ENCODE measurements around the gene ADCY4. TPM values are rescaled to one million over a fixed set of nuclear protein-coding genes. Genes with fewer than 3 reads are reported as not detected.

Gene ADCY4
- total RNA-seq, 1 experiment from 2014 or later, result 0.86 TPM

DNA sequence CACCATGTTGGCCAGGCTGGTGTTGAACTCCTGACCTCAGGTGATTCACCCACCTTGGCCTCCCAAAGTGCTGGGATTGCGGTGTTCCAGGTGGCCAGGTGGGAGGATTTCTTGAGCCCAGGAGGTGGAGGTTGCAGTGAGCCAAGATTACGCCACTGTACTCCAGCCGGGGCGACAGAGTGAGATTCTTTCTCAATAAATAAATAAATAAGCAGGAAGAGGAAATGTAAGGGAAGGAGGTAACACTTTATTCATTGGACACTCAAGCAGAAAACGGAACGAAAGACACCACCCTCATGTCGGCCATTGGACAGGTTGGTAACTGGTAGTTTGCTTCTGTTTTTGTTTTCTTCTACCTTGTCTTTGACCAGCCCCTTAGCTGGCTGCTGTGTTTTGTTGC is 20.1 kb upstream of the ADCY4 start:
- H3K9me3 ChIP-seq (ENCODE audit: control insufficient read depth in 1 of 2, insufficient read depth in 1 of 2, low read depth in 1 of 2, low read length in 2 of 2), result no peaks in the 10 kb centered on the region
- DNase-seq (ENCODE audit: low read depth, low spot score), result no peak
- H3K27me3 ChIP-seq (ENCODE audit: insufficient read depth, low read length), result no peaks in the 10 kb centered on the region
- H3K4me2 ChIP-seq (ENCODE audit: low read length), result no peak overlapping the region
- H4K20me1 ChIP-seq (ENCODE audit: insufficient read depth), result no peaks in the 10 kb centered on the region
- H3K36me3 ChIP-seq (ENCODE audit: control insufficient read depth in 1 of 2, insufficient read depth in 2 of 2, low read length in 2 of 2), result no peaks in the 10 kb centered on the region
- no peak for ATAC-seq
- no peaks in the 10 kb centered on the region for H3K9me2 ChIP-seq (ENCODE audit: insufficient read depth)
- no TSS peak for BruUV-seq (replicated peaks)
- ChIA-PET POLR2A (no interaction called here), CTCF (no interaction called here), RAD21 (ENCODE audit: low non-redundant PET in 1 of 2, low total read pairs in 2 of 2, uncharacterized antibody in 2 of 2, unreplicated experiment in 2 of 2) (no interaction called here)
- no peak overlapping the region for H3K4me3 ChIP-seq (replicated peaks in 1 of 2; ENCODE audit: low read depth in 1 of 2, low read length in 2 of 2)
- intact Hi-C loops (cut with micrococcal nuclease), result no loop called here
- H3K79me2 ChIP-seq (ENCODE audit: insufficient read depth, low read length), result no peaks in the 10 kb centered on the region
- H2AFZ ChIP-seq (ENCODE audit: low read depth, low read length, poor library complexity, severe bottlenecking), result no peak overlapping the region
- H3K9ac ChIP-seq (ENCODE audit: low read length), result no peak overlapping the region
- TF ChIP-seq SP1 (IDR thresholded peaks at IDR 0.05; ENCODE audit: low read depth), result no peak
- TF ChIP-seq, protein P1, sequence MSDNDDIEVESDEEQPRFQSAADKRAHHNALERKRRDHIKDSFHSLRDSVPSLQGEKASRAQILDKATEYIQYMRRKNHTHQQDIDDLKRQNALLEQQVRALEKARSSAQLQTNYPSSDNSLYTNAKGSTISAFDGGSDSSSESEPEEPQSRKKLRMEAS (IDR thresholded peaks at IDR 0.05), result no peak
- no peak for TF ChIP-seq TCF7L2 (IDR thresholded peaks at IDR 0.05; ENCODE audit: borderline replicate concordance, extremely low read depth, insufficient read depth, insufficient read length)
- no peak for TF ChIP-seq EGR1 (IDR thresholded peaks at IDR 0.05; ENCODE audit: low read depth)
- no peak for TF ChIP-seq ZNF274 (IDR thresholded peaks at IDR 0.05; ENCODE audit: low read depth, low read length)
- TF ChIP-seq, protein P2, sequence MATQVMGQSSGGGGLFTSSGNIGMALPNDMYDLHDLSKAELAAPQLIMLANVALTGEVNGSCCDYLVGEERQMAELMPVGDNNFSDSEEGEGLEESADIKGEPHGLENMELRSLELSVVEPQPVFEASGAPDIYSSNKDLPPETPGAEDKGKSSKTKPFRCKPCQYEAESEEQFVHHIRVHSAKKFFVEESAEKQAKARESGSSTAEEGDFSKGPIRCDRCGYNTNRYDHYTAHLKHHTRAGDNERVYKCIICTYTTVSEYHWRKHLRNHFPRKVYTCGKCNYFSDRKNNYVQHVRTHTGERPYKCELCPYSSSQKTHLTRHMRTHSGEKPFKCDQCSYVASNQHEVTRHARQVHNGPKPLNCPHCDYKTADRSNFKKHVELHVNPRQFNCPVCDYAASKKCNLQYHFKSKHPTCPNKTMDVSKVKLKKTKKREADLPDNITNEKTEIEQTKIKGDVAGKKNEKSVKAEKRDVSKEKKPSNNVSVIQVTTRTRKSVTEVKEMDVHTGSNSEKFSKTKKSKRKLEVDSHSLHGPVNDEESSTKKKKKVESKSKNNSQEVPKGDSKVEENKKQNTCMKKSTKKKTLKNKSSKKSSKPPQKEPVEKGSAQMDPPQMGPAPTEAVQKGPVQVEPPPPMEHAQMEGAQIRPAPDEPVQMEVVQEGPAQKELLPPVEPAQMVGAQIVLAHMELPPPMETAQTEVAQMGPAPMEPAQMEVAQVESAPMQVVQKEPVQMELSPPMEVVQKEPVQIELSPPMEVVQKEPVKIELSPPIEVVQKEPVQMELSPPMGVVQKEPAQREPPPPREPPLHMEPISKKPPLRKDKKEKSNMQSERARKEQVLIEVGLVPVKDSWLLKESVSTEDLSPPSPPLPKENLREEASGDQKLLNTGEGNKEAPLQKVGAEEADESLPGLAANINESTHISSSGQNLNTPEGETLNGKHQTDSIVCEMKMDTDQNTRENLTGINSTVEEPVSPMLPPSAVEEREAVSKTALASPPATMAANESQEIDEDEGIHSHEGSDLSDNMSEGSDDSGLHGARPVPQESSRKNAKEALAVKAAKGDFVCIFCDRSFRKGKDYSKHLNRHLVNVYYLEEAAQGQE (IDR thresholded peaks at IDR 0.05; ENCODE audit: low read depth), result no peak
- TF ChIP-seq, protein P3, sequence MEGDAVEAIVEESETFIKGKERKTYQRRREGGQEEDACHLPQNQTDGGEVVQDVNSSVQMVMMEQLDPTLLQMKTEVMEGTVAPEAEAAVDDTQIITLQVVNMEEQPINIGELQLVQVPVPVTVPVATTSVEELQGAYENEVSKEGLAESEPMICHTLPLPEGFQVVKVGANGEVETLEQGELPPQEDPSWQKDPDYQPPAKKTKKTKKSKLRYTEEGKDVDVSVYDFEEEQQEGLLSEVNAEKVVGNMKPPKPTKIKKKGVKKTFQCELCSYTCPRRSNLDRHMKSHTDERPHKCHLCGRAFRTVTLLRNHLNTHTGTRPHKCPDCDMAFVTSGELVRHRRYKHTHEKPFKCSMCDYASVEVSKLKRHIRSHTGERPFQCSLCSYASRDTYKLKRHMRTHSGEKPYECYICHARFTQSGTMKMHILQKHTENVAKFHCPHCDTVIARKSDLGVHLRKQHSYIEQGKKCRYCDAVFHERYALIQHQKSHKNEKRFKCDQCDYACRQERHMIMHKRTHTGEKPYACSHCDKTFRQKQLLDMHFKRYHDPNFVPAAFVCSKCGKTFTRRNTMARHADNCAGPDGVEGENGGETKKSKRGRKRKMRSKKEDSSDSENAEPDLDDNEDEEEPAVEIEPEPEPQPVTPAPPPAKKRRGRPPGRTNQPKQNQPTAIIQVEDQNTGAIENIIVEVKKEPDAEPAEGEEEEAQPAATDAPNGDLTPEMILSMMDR (IDR thresholded peaks at IDR 0.05 in 2 of 3, conservative IDR thresholded peaks at IDR 0.05 in 1 of 3; ENCODE audit: borderline replicate concordance in 1 of 3, insufficient read depth in 1 of 3, low read depth in 2 of 3, low read length in 2 of 3), result no peak
- no peak for TF ChIP-seq EZH2phosphoT487 (IDR thresholded peaks at IDR 0.05; ENCODE audit: borderline replicate concordance)
- TF ChIP-seq, protein P4, sequence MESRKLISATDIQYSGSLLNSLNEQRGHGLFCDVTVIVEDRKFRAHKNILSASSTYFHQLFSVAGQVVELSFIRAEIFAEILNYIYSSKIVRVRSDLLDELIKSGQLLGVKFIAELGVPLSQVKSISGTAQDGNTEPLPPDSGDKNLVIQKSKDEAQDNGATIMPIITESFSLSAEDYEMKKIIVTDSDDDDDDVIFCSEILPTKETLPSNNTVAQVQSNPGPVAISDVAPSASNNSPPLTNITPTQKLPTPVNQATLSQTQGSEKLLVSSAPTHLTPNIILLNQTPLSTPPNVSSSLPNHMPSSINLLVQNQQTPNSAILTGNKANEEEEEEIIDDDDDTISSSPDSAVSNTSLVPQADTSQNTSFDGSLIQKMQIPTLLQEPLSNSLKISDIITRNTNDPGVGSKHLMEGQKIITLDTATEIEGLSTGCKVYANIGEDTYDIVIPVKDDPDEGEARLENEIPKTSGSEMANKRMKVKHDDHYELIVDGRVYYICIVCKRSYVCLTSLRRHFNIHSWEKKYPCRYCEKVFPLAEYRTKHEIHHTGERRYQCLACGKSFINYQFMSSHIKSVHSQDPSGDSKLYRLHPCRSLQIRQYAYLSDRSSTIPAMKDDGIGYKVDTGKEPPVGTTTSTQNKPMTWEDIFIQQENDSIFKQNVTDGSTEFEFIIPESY (IDR thresholded peaks at IDR 0.05; ENCODE audit: extremely low read depth, insufficient replicate concordance, low read length), result no peak
- TF ChIP-seq SRF (IDR thresholded peaks at IDR 0.05; ENCODE audit: low read depth), result no peak
- TF ChIP-seq ELF1 (IDR thresholded peaks at IDR 0.05; ENCODE audit: borderline replicate concordance, low read depth), result no peak
- TF ChIP-seq YY1 (IDR thresholded peaks at IDR 0.05; ENCODE audit: extremely low read depth, insufficient replicate concordance, low read depth, low read length), result no peak
- no peak for TF ChIP-seq SIN3A (IDR thresholded peaks at IDR 0.05; ENCODE audit: low read depth)
- TF ChIP-seq ZFX (IDR thresholded peaks at IDR 0.05), result no peak
- TF ChIP-seq RAD21 (IDR thresholded peaks at IDR 0.05; ENCODE audit: low read depth), result no peak
- no peak for TF ChIP-seq CEBPB (IDR thresholded peaks at IDR 0.05; ENCODE audit: low read depth)
- no peak for TF ChIP-seq POLR2A (IDR thresholded peaks at IDR 0.05; ENCODE audit: borderline replicate concordance, extremely low read depth, insufficient read depth, insufficient read length)
- no peak for TF ChIP-seq FOSL1 (IDR thresholded peaks at IDR 0.05; ENCODE audit: low read depth)
- TF ChIP-seq, protein P5, sequence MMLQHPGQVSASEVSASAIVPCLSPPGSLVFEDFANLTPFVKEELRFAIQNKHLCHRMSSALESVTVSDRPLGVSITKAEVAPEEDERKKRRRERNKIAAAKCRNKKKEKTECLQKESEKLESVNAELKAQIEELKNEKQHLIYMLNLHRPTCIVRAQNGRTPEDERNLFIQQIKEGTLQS (IDR thresholded peaks at IDR 0.05), result no peak
- peaks cover 5 to 22% of the 10 kb centered on the region in 2 experiments; a peak in 3 of 4 replicates for H3K4me1 ChIP-seq (ENCODE audit: control insufficient read depth in 1 of 2, insufficient read depth in 2 of 2, low read length in 2 of 2)
- no peak overlapping the region for H3K27ac ChIP-seq (ENCODE audit: low read depth, low read length)
